Uterus (tissue), 2 donors: Measurements from ENCODE around the gene CACNA1D.

Experiments used
- CTCF ChIP-seq, 4 experiments: fragments of 200-600 bp in 2 of 4; fragments of 450-650 bp in 2 of 4; sonication (generic) in 2 of 4; IDR thresholded peaks; one replicate each; pipeline ENCODE4 v1.5.1; 2016 to 2019; ENCODE audit warnings: antibody characterized with exemption in 4 of 4, mild to moderate bottlenecking in 2 of 4, moderate library complexity in 1 of 4
- POLR2A ChIP-seq, 2 donors: fragments of 450-650 bp; IDR thresholded peaks; one replicate each; pipeline ENCODE4 v1.6.1; 2016; ENCODE audit warnings: antibody characterized with exemption in 2 of 2, mild to moderate bottlenecking in 1 of 2, moderate library complexity in 1 of 2

GRCh38 chr3:53489386-53489785 lies 5.0 kb upstream of the CACNA1D start:
- no peak for TF ChIP-seq CTCF (IDR thresholded peaks at IDR 0.05)
- TF ChIP-seq POLR2A (IDR thresholded peaks at IDR 0.05), result no peak
